ENCODE data around the gene TBC1D22B.

DNA sequence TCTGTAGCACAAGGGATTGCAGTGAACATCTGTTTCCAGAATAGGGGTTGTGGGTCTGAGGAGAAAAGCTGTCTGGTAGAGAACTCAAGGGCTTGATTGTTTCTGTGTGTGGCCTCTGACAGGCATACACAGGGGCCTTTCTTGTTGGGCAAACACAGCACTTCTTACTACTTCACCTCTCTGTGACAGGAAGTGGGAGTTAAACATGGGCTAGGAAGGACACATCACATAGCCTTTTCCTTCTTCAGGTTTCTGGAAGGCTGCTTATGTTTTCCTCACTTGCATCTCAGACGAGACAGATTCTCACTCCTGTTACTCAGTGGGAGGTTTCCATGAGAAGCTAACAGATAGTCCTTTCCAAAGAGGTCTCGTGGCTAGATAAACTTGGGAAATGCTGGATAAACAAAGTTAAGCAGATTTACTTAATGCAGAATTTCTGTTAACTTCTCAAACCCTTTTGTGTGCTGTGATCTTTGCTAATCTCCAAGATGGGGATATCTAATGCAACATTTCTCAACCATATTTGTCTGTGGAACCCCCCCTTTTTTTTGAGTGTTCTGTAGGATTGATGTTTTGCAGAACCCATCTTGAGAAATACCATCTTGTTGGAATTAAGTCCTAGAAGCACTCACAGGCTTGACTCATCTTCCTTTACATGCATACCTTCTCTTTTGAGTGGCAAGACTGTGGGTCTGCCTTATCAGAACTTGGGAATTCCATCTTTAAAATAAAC, 54.3 kb downstream of the TBC1D22B start:
- TF ChIP-seq CTCF (IDR thresholded peaks at IDR 0.05; ENCODE audit: insufficient read depth, low read length, poor library complexity, severe bottlenecking) (no peak), EZH2phosphoT487 (conservative IDR thresholded peaks at IDR 0.05; ENCODE audit: low read length) (no peak)

All from SU-DHL-6 (cell line).